Ascending aorta (tissue), 2 donors: Measurements from ENCODE around the gene GFRA1. TPM values are rescaled to one million over a fixed set of nuclear protein-coding genes. Genes with fewer than 3 reads are reported as not detected.

Experiments
- DNase-seq, 2 donors: peaks; one replicate each; pipeline ENCODE4 v3.0.0-alpha.2; 2019; ENCODE audit warnings: low spot score in 2 of 2
- H3K27ac ChIP-seq, 2 donors: fragments of 200-600 bp; sonication (generic); one replicate each; pipeline ENCODE4 v1.5.1; 2016 to 2017; ENCODE audit warnings: mild to moderate bottlenecking in 1 of 2
- H3K27me3 ChIP-seq: fragments of 200-600 bp; sonication (generic); one replicate; pipeline ENCODE4 v1.5.1; 2017
- H3K36me3 ChIP-seq, 2 donors: fragments of 200-600 bp; sonication (generic); one replicate each; pipeline ENCODE4 v1.5.1; 2016
- H3K4me1 ChIP-seq, 2 donors: fragments of 200-600 bp; sonication (generic); one replicate each; pipeline ENCODE4 v1.5.1; 2016 to 2017; ENCODE audit warnings: mild to moderate bottlenecking in 1 of 2
- H3K4me3 ChIP-seq, 2 donors: fragments of 200-600 bp; sonication (generic); one replicate each; pipeline ENCODE4 v1.5.1; 2016 to 2017; ENCODE audit warnings: mild to moderate bottlenecking in 1 of 2
- H3K9me3 ChIP-seq, 2 donors: fragments of 200-600 bp; sonication (generic); one replicate each; pipeline ENCODE4 v1.5.1; 2016
- intact Hi-C: fragments of 100-400 bp; cut with DNase I; formaldehyde crosslinking; loops from one replicate; pipeline ENCODE4 v1.15.1; 2023
- total RNA-seq: library from RNA; depleted of rRNA; stranded (reverse); fragments of >200 nt; gene quantifications from one replicate; pipeline ENCODE4 v1.1.0, GENCODE V29; 2016
- TF ChIP-seq, protein P1 (sequence below), 3 experiments: fragments of 200-600 bp in 2 of 3; fragments of 450-650 bp in 1 of 3; sonication (generic) in 2 of 3; IDR thresholded peaks; one replicate each; pipeline ENCODE4 v1.5.1; 2016 to 2019; ENCODE audit warnings: antibody characterized with exemption in 3 of 3, mild to moderate bottlenecking in 1 of 3, moderate library complexity in 1 of 3

Gene GFRA1
- total RNA-seq, 1 donor from 2014 or later: 7.0 TPM

DNA sequence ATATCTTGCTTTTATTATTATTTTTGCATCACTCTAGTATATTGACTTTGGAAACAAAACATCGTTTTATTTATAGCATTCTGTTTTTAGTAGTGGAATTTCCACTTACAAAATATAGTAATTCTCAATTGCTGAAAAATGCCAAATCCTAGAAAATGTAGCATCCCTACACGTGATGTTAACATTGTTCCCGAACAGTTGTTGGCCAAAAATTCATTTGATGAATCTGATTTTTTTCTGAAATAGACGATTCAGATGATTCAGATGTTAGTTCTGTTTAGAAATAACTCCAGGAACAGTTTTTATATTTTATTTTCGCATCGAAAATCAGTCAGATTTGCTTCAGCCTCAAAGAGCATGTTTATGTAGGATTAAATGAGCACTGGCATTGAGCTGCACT lies 122.4 kb downstream of the GFRA1 start:
- intact Hi-C loops: no loop called here
- H3K36me3 ChIP-seq: no peaks in the 10 kb centered on the region

GRCh38 chr10:116147147-116147905 lies 125.7 kb downstream of the GFRA1 start:
- Histone ChIP-seq H3K27me3 (no peaks in the 10 kb centered on the region), H3K4me3 (no peak overlapping the region), H3K36me3 (no peaks in the 10 kb centered on the region), H3K27ac (no peak overlapping the region), H3K9me3 (no peaks in the 10 kb centered on the region), H3K4me1 (no peaks in the 10 kb centered on the region)
- intact Hi-C loops: no loop called here
- TF ChIP-seq, protein P1, sequence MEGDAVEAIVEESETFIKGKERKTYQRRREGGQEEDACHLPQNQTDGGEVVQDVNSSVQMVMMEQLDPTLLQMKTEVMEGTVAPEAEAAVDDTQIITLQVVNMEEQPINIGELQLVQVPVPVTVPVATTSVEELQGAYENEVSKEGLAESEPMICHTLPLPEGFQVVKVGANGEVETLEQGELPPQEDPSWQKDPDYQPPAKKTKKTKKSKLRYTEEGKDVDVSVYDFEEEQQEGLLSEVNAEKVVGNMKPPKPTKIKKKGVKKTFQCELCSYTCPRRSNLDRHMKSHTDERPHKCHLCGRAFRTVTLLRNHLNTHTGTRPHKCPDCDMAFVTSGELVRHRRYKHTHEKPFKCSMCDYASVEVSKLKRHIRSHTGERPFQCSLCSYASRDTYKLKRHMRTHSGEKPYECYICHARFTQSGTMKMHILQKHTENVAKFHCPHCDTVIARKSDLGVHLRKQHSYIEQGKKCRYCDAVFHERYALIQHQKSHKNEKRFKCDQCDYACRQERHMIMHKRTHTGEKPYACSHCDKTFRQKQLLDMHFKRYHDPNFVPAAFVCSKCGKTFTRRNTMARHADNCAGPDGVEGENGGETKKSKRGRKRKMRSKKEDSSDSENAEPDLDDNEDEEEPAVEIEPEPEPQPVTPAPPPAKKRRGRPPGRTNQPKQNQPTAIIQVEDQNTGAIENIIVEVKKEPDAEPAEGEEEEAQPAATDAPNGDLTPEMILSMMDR (IDR thresholded peaks at IDR 0.05): no peak
- no peak for DNase-seq

More for the DNA sequence above, 122.4 kb downstream of the GFRA1 start:
- Histone ChIP-seq H3K9me3 (no peaks in the 10 kb centered on the region), H3K4me3 (no peak overlapping the region), H3K27ac (no peak overlapping the region), H3K27me3 (no peaks in the 10 kb centered on the region), H3K4me1 (no peaks in the 10 kb centered on the region)
- TF ChIP-seq, protein P1 (IDR thresholded peaks at IDR 0.05): no peak
- DNase-seq: no peak

DNA sequence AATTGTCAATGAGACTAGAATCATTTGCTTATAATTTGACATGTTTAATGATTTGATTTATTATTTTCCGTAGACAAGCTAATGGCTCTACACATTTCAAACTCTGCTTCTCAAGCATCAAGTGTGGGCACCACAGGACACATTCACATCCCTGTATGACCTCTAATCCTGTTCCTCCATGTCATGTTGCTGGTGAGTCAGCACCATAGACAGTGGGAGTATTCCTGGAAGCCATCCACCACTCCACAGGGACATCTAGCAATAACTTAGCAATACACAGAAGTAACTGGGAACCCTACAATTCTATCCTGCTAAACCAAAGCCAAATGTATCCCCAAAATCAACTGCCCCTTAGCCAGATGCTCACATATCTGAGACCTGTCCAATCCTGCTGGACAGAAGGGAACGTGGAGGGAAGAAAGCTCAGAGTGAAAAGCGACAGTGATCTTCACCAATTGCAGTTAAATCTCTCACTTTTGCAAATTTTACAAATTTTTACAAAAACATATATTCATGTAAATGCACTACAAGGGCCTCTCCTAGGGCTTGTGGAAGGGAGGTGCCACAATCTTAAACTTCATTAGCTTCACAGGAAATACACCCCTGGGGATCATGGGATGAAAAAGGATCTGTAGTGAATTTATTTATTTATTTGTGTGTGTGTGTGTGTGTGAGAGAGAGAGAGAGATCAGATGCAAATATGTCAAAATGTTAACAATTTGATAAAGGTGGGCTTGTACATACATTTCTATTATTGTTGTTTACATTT lies 126.5 kb downstream of the GFRA1 start:
- Histone ChIP-seq H3K36me3 (no peaks in the 10 kb centered on the region), H3K4me3 (no peak overlapping the region), H3K27ac (no peak overlapping the region), H3K4me1 (no peaks in the 10 kb centered on the region), H3K27me3 (no peaks in the 10 kb centered on the region), H3K9me3 (no peaks in the 10 kb centered on the region)
- TF ChIP-seq, protein P1 (IDR thresholded peaks at IDR 0.05): no peak
- no peak for DNase-seq
- intact Hi-C loops: no loop called here

- Histone ChIP-seq H3K4me1 (no peaks in the 10 kb centered on the region), H3K27me3 (no peaks in the 10 kb centered on the region), H3K4me3 (no peak overlapping the region), H3K36me3 (no peaks in the 10 kb centered on the region), H3K27ac (no peak overlapping the region), H3K9me3 (no peaks in the 10 kb centered on the region)
- intact Hi-C loops: no loop called here
- no peak for DNase-seq
- TF ChIP-seq, protein P1 (IDR thresholded peaks at IDR 0.05): no peak
These were observed 129.3 kb downstream of the GFRA1 start for GRCh38 chr10:116143673-116144222.

- Histone ChIP-seq H3K36me3 (no peaks in the 10 kb centered on the region), H3K27ac (no peak overlapping the region), H3K9me3 (no peaks in the 10 kb centered on the region), H3K4me3 (no peak overlapping the region), H3K27me3 (no peaks in the 10 kb centered on the region), H3K4me1 (no peaks in the 10 kb centered on the region)
- TF ChIP-seq, protein P1 (IDR thresholded peaks at IDR 0.05): no peak
- no peak for DNase-seq
- intact Hi-C loops: no loop called here
These were observed 131.2 kb downstream of the GFRA1 start for GRCh38 chr10:116141855-116142254.
